Ovary (tissue), 9 donors: ENCODE measurements around the gene MSI2. TPM values are rescaled to one million over a fixed set of nuclear protein-coding genes. Genes with fewer than 3 reads are reported as not detected.

Experiments used
- DNase-seq, 5 donors: peaks; one replicate each; pipeline ENCODE4 v3.0.0-alpha.2; 2019 to 2020
- H3K27ac ChIP-seq, 2 donors: fragments of 200-600 bp; one replicate each; pipeline versions ENCODE4 v1.5.1 to v1.8.0; 2019 to 2022
- H3K27me3 ChIP-seq: fragments of 200-600 bp; one replicate; pipeline ENCODE4 v1.8.0; 2022
- H3K36me3 ChIP-seq: fragments of 200-600 bp; sonication (generic); one replicate; pipeline ENCODE4 v1.5.1; 2019
- H3K4me1 ChIP-seq: one replicate; pipeline ENCODE4 v1.8.1; 2013; ENCODE audit warnings: mild to moderate bottlenecking, moderate library complexity; ENCODE audit not compliant: insufficient read depth
- H3K4me3 ChIP-seq: fragments of 200-600 bp; sonication (generic); one replicate; pipeline ENCODE4 v1.5.1; 2017
- H3K9me3 ChIP-seq, 2 donors: fragments of 200-600 bp in 1 of 2; sonication (generic) in 1 of 2; one replicate each; pipeline versions ENCODE4 v1.5.1 to v1.8.1; 2013 to 2019; ENCODE audit warnings: mild to moderate bottlenecking in 1 of 2, moderate library complexity in 1 of 2
- CTCF ChIP-seq, 3 donors: fragments of 450-650 bp in 2 of 3; fragments of 200-600 bp in 1 of 3; IDR thresholded peaks; one replicate each; pipeline versions ENCODE4 v1.5.1 to v1.8.0; 2016 to 2022; ENCODE audit warnings: antibody characterized with exemption in 3 of 3, mild to moderate bottlenecking in 1 of 3
- EP300 ChIP-seq: sonication (generic); formaldehyde crosslinking; IDR thresholded peaks from one replicate; pipeline ENCODE4 v1.6.1; 2017; ENCODE audit warnings: antibody characterized with exemption
- POLR2A ChIP-seq: fragments of 450-650 bp; IDR thresholded peaks from one replicate; pipeline ENCODE4 v1.6.1; 2017; ENCODE audit warnings: antibody characterized with exemption, mild to moderate bottlenecking, moderate library complexity
- WGBS, 3 donors: extraction: QIAGEN DNeasy Blood & Tissue Kit in 1 of 3; methylation state at CpG; one replicate each; pipeline versions ENCODE4 v1.1.5 to v1.1.7; 2013 to 2017; 5-methylcytosine and 5-hydroxymethylcytosine counted together
- intact Hi-C, 4 donors: fragments of 100-400 bp; cut with DNase I; formaldehyde crosslinking; loops; one replicate each; pipeline versions ENCODE4 v1.11.0 to v1.15.1; 2022 to 2023
- polyA plus RNA-seq, 2 donors: library from polyadenylated mRNA; stranded (reverse); fragments of 200-250 nt in 1 of 2; fragments of 350-450 nt in 1 of 2; fragmentation: Illumina TruSeq in 1 of 2; extraction: RNeasy Lipid Tissue Mini Kit (QIAGEN cat#74804) in 1 of 2; gene quantifications; one replicate each; pipeline ENCODE4 v1.2.3, GENCODE V29; 2013 to 2014
- total RNA-seq, 7 donors: library from RNA; depleted of rRNA in 2 of 7; stranded (reverse); fragments of >200 nt in 2 of 7; fragmentation: NEBNext Ultra II Directional in 3 of 7; extraction: Animal tissue kit (Norgen Biotek cat#: 25700) in 3 of 7; gene quantifications; one replicate each; pipeline versions ENCODE4 v1.1.0 to v1.2.4, GENCODE V29; 2016 to 2023
- donor health status: DM: no; HTN: no; CAD: no; lungs with moderate emphysema.
- donor health status: DM: no; HTN: no; CAD: no.
- donor health status: Bipolar disorder and iron deficiency.
- donor health status: DM: yes; HTN: yes; CAD: no.
- donor health status: DM: no; HTN: no; CAD: no.
- donor health status: DM: yes; HTN: yes; CAD: no.

MSI2 gene
- total and polyA plus RNA-seq, 9 donors, result 43.1 to 199 (median 120) TPM

- no peak for TF ChIP-seq EP300
- no peak for TF ChIP-seq CTCF (IDR thresholded peaks at IDR 0.05)
- TF ChIP-seq POLR2A, result no peak
- no peaks in the 10 kb centered on the region for H3K36me3 ChIP-seq
- H3K27ac ChIP-seq, result no peak overlapping the region
- no peak for DNase-seq
- no peaks in the 10 kb centered on the region for H3K27me3 ChIP-seq
- 62 to 73% (median 66%) methylated on average over 2 of the region's 2 CpGs for WGBS, 3 donors
- intact Hi-C loops, result no loop called here
- no peaks in the 10 kb centered on the region for H3K4me1 ChIP-seq
- no peak overlapping the region for H3K4me3 ChIP-seq
- no peaks in the 10 kb centered on the region for H3K9me3 ChIP-seq
Observed at GRCh38 chr17:57708410-57708809, 452.1 kb downstream of the MSI2 start.

GRCh38 chr17:57713140-57713539 lies 456.8 kb downstream of the MSI2 start:
- WGBS, 3 donors, result 52 to 84% (median 62%) methylated on average over 7 of the region's 7 CpGs
- no peaks in the 10 kb centered on the region for H3K9me3 ChIP-seq
- intact Hi-C loops, result no loop called here
- H3K4me1 ChIP-seq, result peaks cover 2% of the 10 kb centered on the region
- TF ChIP-seq POLR2A (no peak), EP300 (no peak), CTCF (IDR thresholded peaks at IDR 0.05) (no peak)
- no peak overlapping the region for H3K27ac ChIP-seq
- no peaks in the 10 kb centered on the region for H3K36me3 ChIP-seq
- H3K27me3 ChIP-seq, result no peaks in the 10 kb centered on the region
- DNase-seq, result no peak
- no peak overlapping the region for H3K4me3 ChIP-seq

- TF ChIP-seq CTCF (IDR thresholded peaks at IDR 0.05), result no peak
- TF ChIP-seq POLR2A, result no peak
- no peak for TF ChIP-seq EP300
- DNase-seq, result no peak
- intact Hi-C loops, result no loop called here
- Histone ChIP-seq H3K27ac (no peak overlapping the region), H3K27me3 (no peaks in the 10 kb centered on the region), H3K36me3 (no peaks in the 10 kb centered on the region), H3K4me3 (no peak overlapping the region), H3K4me1 (peaks cover 2% of the 10 kb centered on the region), H3K9me3 (no peaks in the 10 kb centered on the region)
- 17 to 33% (median 26%) methylated on average over 7 of the region's 7 CpGs for WGBS, 3 donors
Observed at GRCh38 chr17:57714665-57715180, 458.4 kb downstream of the MSI2 start.

GRCh38 chr17:57715981-57716380 lies 459.7 kb downstream of the MSI2 start:
- Histone ChIP-seq H3K4me1 (peaks cover 2% of the 10 kb centered on the region), H3K4me3 (no peak overlapping the region), H3K27me3 (no peaks in the 10 kb centered on the region), H3K36me3 (no peaks in the 10 kb centered on the region), H3K27ac (no peak overlapping the region), H3K9me3 (no peaks in the 10 kb centered on the region)
- no peak for DNase-seq
- TF ChIP-seq CTCF (IDR thresholded peaks at IDR 0.05) (no peak), EP300 (no peak), POLR2A (no peak)
- 92 to 100% (median 95%) methylated on average over 1 of the region's 1 CpG for WGBS, 3 donors
- intact Hi-C loops, result no loop called here
